IMR-90 (cell line): ENCODE data around the gene MPL. TPM values are rescaled to one million over a fixed set of nuclear protein-coding genes. Genes with fewer than 3 reads are reported as not detected.

Source experiments
- ATAC-seq: fragments of 200-7000 bp; cut with Tn5 transposase; 2 replicates; pipeline ENCODE4 v1.9.1; 2020; ENCODE audit warnings: low read depth, mild to moderate bottlenecking, moderate library complexity
- BruUV-seq: library from RNA; stranded (reverse); fragments of 400-500 nt; replicated peaks from 2 replicates; lab custom pipeline; 2021; lab: Mats Ljungman, UMichigan
- CTCF ChIA-PET: fragments of 300-600 bp; formaldehyde crosslinking; extraction: SDS; loops from one replicate; lab custom pipeline; 2021; ENCODE audit warnings: antibody characterized with exemption; lab: Yijun Ruan, JAX
- POLR2A ChIA-PET: fragments of 300-600 bp; sonication (Branson Sonifier 250); formaldehyde crosslinking; loops from one replicate; lab custom pipeline; 2022; ENCODE audit warnings: antibody characterized with exemption; ENCODE audit not compliant: unreplicated experiment; lab: Charles Lee
- DNase-seq: peaks from one replicate; pipeline ENCODE4 v3.0.0; 2013
- H2AFZ ChIP-seq: replicated peaks from 2 replicates; pipeline ENCODE3; 2013; ENCODE audit warnings: low read length, mild to moderate bottlenecking; ENCODE audit not compliant: poor library complexity
- H2AK5ac ChIP-seq: 2 replicates; pipeline ENCODE4 v1.6.1; 2013; ENCODE audit warnings: low read depth, low read length, inconsistent platforms
- H2AK9ac ChIP-seq: replicated peaks from 2 replicates; pipeline ENCODE3; 2013; ENCODE audit warnings: mild to moderate bottlenecking, low read depth, low read length, moderate library complexity; ENCODE audit not compliant: poor library complexity
- H2BK120ac ChIP-seq: 2 replicates; pipeline ENCODE4 v1.6.1; 2013; ENCODE audit warnings: low read depth, low read length, inconsistent platforms
- H2BK15ac ChIP-seq: 3 replicates; pipeline ENCODE4 v1.6.1; 2013; ENCODE audit warnings: low read depth, low read length, inconsistent platforms
- H2BK20ac ChIP-seq: 2 replicates; pipeline ENCODE4 v1.6.1; 2013; ENCODE audit warnings: low read depth, mild to moderate bottlenecking, inconsistent platforms, low read length, moderate library complexity
- H2BK5ac ChIP-seq: 2 replicates; pipeline ENCODE4 v1.6.1; 2013; ENCODE audit warnings: mild to moderate bottlenecking, low read depth, low read length, inconsistent platforms; ENCODE audit not compliant: poor library complexity, severe bottlenecking
- H3K14ac ChIP-seq: replicated peaks from 2 replicates; pipeline ENCODE4 v1.6.1; 2013; ENCODE audit warnings: low read depth, low read length, inconsistent platforms
- H3K18ac ChIP-seq: 2 replicates; pipeline ENCODE4 v1.6.1; 2013; ENCODE audit warnings: low read depth, low read length, control low read depth
- H3K23ac ChIP-seq: 2 replicates; pipeline ENCODE4 v1.6.1; 2013; ENCODE audit warnings: low read depth, low read length, inconsistent platforms
- H3K27ac ChIP-seq: 2 replicates; pipeline ENCODE4 v1.5.1; 2013; ENCODE audit warnings: mild to moderate bottlenecking, control low read depth, low read length; ENCODE audit not compliant: insufficient read depth
- H3K27me3 ChIP-seq: 2 replicates; pipeline ENCODE4 v1.6.1; 2013; ENCODE audit warnings: low read length; ENCODE audit not compliant: control insufficient read depth, insufficient read depth
- H3K36me3 ChIP-seq: 2 replicates; pipeline ENCODE4 v1.6.1; 2013; ENCODE audit warnings: low read length, mixed read lengths; ENCODE audit not compliant: control insufficient read depth, insufficient read depth
- H3K4ac ChIP-seq: 2 replicates; pipeline ENCODE4 v1.6.1; 2013; ENCODE audit warnings: low read depth, low read length, inconsistent platforms
- H3K4me1 ChIP-seq: 2 replicates; pipeline ENCODE4 v1.6.1; 2013; ENCODE audit warnings: low read length, mixed read lengths; ENCODE audit not compliant: control insufficient read depth, insufficient read depth
- H3K4me2 ChIP-seq: 2 replicates; pipeline ENCODE4 v1.6.1; 2013; ENCODE audit warnings: low read depth, mild to moderate bottlenecking, control low read depth, low read length, moderate library complexity
- H3K4me3 ChIP-seq: 2 replicates; pipeline ENCODE4 v1.5.1; 2013; ENCODE audit warnings: low read depth, mild to moderate bottlenecking, control low read depth, low read length, moderate library complexity; ENCODE audit not compliant: insufficient read depth
- H3K56ac ChIP-seq: 2 replicates; pipeline ENCODE4 v1.6.1; 2013; ENCODE audit warnings: low read length, inconsistent platforms; ENCODE audit not compliant: insufficient read depth; ENCODE audit errors: extremely low read depth
- H3K79me1 ChIP-seq, 2 experiments: 2 replicates each; pipeline ENCODE4 v1.6.1; 2013; ENCODE audit warnings: low read length in 2 of 2, inconsistent platforms in 1 of 2, low read depth in 1 of 2
- H3K9ac ChIP-seq: 2 replicates; pipeline ENCODE4 v1.6.1; 2013; ENCODE audit warnings: low read depth, low read length, control low read depth
- H3K9me1 ChIP-seq: 2 replicates; pipeline ENCODE4 v1.6.1; 2013; ENCODE audit warnings: low read length, inconsistent platforms; ENCODE audit not compliant: insufficient read depth
- H3K9me3 ChIP-seq: 2 replicates; pipeline ENCODE4 v1.6.1; 2013; ENCODE audit warnings: low read length; ENCODE audit not compliant: control insufficient read depth, insufficient read depth
- H4K20me1 ChIP-seq: 2 replicates; pipeline ENCODE4 v1.6.1; 2013; ENCODE audit warnings: low read length, inconsistent platforms; ENCODE audit not compliant: insufficient read depth
- H4K5ac ChIP-seq: 2 replicates; pipeline ENCODE4 v1.6.1; 2013; ENCODE audit warnings: mild to moderate bottlenecking, low read depth, low read length, control low read depth
- H4K8ac ChIP-seq, 2 experiments: 2 replicates each; pipeline ENCODE4 v1.6.1; 2013; ENCODE audit warnings: low read depth in 2 of 2, low read length in 2 of 2, control low read depth in 1 of 2, inconsistent platforms in 1 of 2
- H4K91ac ChIP-seq: 2 replicates; pipeline ENCODE4 v1.6.1; 2013; ENCODE audit warnings: low read depth, low read length, inconsistent platforms; ENCODE audit not compliant: insufficient read depth
- CHD1 ChIP-seq: IDR thresholded peaks from 2 replicates; pipeline ENCODE4 v1.6.1; 2012; ENCODE audit warnings: low read depth, low read length, improper control_type of control experiment
- RFX5 ChIP-seq: IDR thresholded peaks from 2 replicates; pipeline ENCODE4 v1.8.0; 2012; ENCODE audit warnings: low read depth, mild to moderate bottlenecking, low read length, moderate library complexity
- WGBS, 2 experiments: methylation state at CpG; one replicate each; pipeline versions ENCODE4 v1.1.5 to v1.1.7; 2013; ENCODE audit warnings: missing lambda C conversion rate in 2 of 2; ENCODE audit not compliant: insufficient read length in 1 of 2; ENCODE audit errors: extremely low coverage in 2 of 2; 5-methylcytosine and 5-hydroxymethylcytosine counted together
- dilution Hi-C: fragments of 300-500 bp; cut with HindIII; formaldehyde crosslinking; loops from one replicate; pipeline ENCODE4 v1.14.3; 2018; ENCODE audit warnings: low sequenced_read_pairs; ENCODE audit not compliant: unreplicated experiment
- in situ Hi-C: fragments of 300-500 bp; cut with MboI; formaldehyde crosslinking; loops from 3 replicates; pipeline ENCODE4 v1.14.3; 2019; ENCODE audit warnings: low sequenced_read_pairs, inconsistent platforms, mixed read lengths
- intact Hi-C: fragments of 100-400 bp; cut with micrococcal nuclease; formaldehyde crosslinking; loops from 2 replicates; pipeline ENCODE4 v1.10.0; 2022
- polyA plus RNA-seq, 3 experiments: library from polyadenylated mRNA; depleted of rRNA; stranded (reverse); fragments of >200 nt; gene quantifications; 2 replicates each; pipeline ENCODE4 v1.2.3, GENCODE V29; 2012; ENCODE audit warnings: low replicate concordance in 1 of 3
- total RNA-seq: library from RNA; depleted of rRNA; stranded (reverse); fragments of >200 nt; gene quantifications from 2 replicates; pipeline ENCODE4 v1.2.3, GENCODE V29; 2012

Gene MPL
- total and polyA plus RNA-seq, 2 of the 4 experiments (the other 2 are of a cell fraction), result 0.12 TPM; not detected in 1

GRCh38 chr1:43312663-43313515 lies 24.7 kb upstream of the MPL start:
- Histone ChIP-seq H4K91ac (no peak overlapping the region), H3K23ac (no peak overlapping the region), H3K4ac (no peak overlapping the region), H3K36me3 (no peaks in the 10 kb centered on the region), H3K27ac (no peak overlapping the region), H2BK120ac (no peak overlapping the region), H4K20me1 (no peaks in the 10 kb centered on the region; the same call in 1 of the 2 replicates), H3K9me1 (0 out of 2 replicates have a peak, but pooled peaks cover 3% of the 10 kb centered on the region), H3K9me3 (no peaks in the 10 kb centered on the region), H3K56ac (no peak overlapping the region), H2BK5ac (no peak overlapping the region), H2AK5ac (no peak overlapping the region), H3K27me3 (peaks cover 2% of the 10 kb centered on the region; the same call in 1 of the 2 replicates), H2AFZ (no peak overlapping the region), H3K9ac (no peak overlapping the region), H3K14ac (no peak overlapping the region), H3K18ac (no peak overlapping the region), H4K8ac (no peak overlapping the region), H3K4me1 (peaks cover under 1% of the 10 kb centered on the region; the same call in 1 of the 2 replicates), H3K79me1 (no peaks in the 10 kb centered on the region), H2AK9ac (peak overlapping the region; percentile 70), H2BK20ac (no peak overlapping the region), H4K5ac (no peak overlapping the region), H2BK15ac (no peak overlapping the region), H3K4me2 (no peak overlapping the region), H3K4me3 (no peak overlapping the region)
- ATAC-seq (no peak), DNase-seq (no peak)
- dilution Hi-C loops, result no loop called here
- in situ Hi-C loops, result no loop called here
- BruUV-seq, result no TSS peak
- 89% methylated on average over 9 of the region's 24 CpGs; no CpG with 5 or more reads in 1 of the 2 experiments for WGBS, 2 experiments
- ChIA-PET POLR2A (no interaction called here), CTCF (no interaction called here)
- intact Hi-C loops, result no loop called here
- no peak for TF ChIP-seq CHD1
- no peak for TF ChIP-seq RFX5
